ENCODE measurements around the gene DDX51. TPM values are rescaled to one million over a fixed set of nuclear protein-coding genes. Genes with fewer than 3 reads are reported as not detected.

Gene DDX51
- total and polyA plus RNA-seq, 4 donors = 2.5 to 7.5 (median 5.5) TPM

GRCh38 chr12:132179431-132180362, 35.6 kb upstream of the DDX51 start:
- H3K36me3 ChIP-seq (ENCODE audit: control insufficient read depth in 4 of 4, insufficient read depth in 3 of 4, low read depth in 1 of 4, low read length in 3 of 4) = no peaks in the 10 kb centered on the region
- peaks cover 0 to 5% (median 0%) of the 10 kb centered on the region in 4 donors for H3K27me3 ChIP-seq (ENCODE audit: control insufficient read depth in 4 of 4, insufficient read depth in 4 of 4, low read length in 3 of 4)
- WGBS = 78% methylated on average over 19 of the region's 19 CpGs
- peaks cover 0 to 3% (median 0%) of the 10 kb centered on the region in 4 donors for H3K9me3 ChIP-seq (ENCODE audit: control insufficient read depth in 4 of 4, low read length in 3 of 4)
- no peak overlapping the region for H3K27ac ChIP-seq (ENCODE audit: low read depth in 1 of 2, low read length in 2 of 2)
- H3K4me1 ChIP-seq (ENCODE audit: control insufficient read depth in 4 of 4, insufficient read depth in 4 of 4, low read length in 3 of 4) = no peaks in the 10 kb centered on the region
- DNase-seq (ENCODE audit: low spot score) = no peak
- H3K4me3 ChIP-seq (ENCODE audit: low read depth in 1 of 3, low read length in 3 of 3) = no peak overlapping the region
- H3K9ac ChIP-seq (ENCODE audit: low read depth in 1 of 2, low read length in 2 of 2) = no peak overlapping the region
- TF ChIP-seq HNF4G (IDR thresholded peaks at IDR 0.05) = no peak
- no peak for TF ChIP-seq EGR1 (IDR thresholded peaks at IDR 0.05; ENCODE audit: low read depth in 2 of 2)
- no peak for TF ChIP-seq JUND (IDR thresholded peaks at IDR 0.05)
- no peak for TF ChIP-seq YY1 (IDR thresholded peaks at IDR 0.05)
- TF ChIP-seq ATF3 (IDR thresholded peaks at IDR 0.05) = no peak
- TF ChIP-seq FOXA1 (IDR thresholded peaks at IDR 0.05) = no peak
- no peak for TF ChIP-seq REST (IDR thresholded peaks at IDR 0.05)
- TF ChIP-seq GABPA (IDR thresholded peaks at IDR 0.05 in 1 of 2, conservative IDR thresholded peaks at IDR 0.05 in 1 of 2) = no peak
- TF ChIP-seq TAF1 (conservative IDR thresholded peaks at IDR 0.05) = no peak

- no peak for DNase-seq (ENCODE audit: low spot score)
- H3K27ac ChIP-seq (ENCODE audit: low read depth in 1 of 2, low read length in 2 of 2) = no peak overlapping the region
- no peaks in the 10 kb centered on the region for H3K4me1 ChIP-seq (ENCODE audit: control insufficient read depth in 4 of 4, insufficient read depth in 4 of 4, low read length in 3 of 4)
- H3K36me3 ChIP-seq (ENCODE audit: control insufficient read depth in 4 of 4, insufficient read depth in 3 of 4, low read depth in 1 of 4, low read length in 3 of 4) = no peaks in the 10 kb centered on the region
- no peak overlapping the region for H3K9ac ChIP-seq (ENCODE audit: low read depth in 1 of 2, low read length in 2 of 2)
- no peak for TF ChIP-seq JUND (IDR thresholded peaks at IDR 0.05)
- H3K9me3 ChIP-seq (ENCODE audit: control insufficient read depth in 4 of 4, low read length in 3 of 4) = peaks cover 0 to 3% (median 0%) of the 10 kb centered on the region in 4 donors
- peaks cover 0 to 5% (median under 1%) of the 10 kb centered on the region in 4 donors for H3K27me3 ChIP-seq (ENCODE audit: control insufficient read depth in 4 of 4, insufficient read depth in 4 of 4, low read length in 3 of 4)
- no peak overlapping the region for H3K4me3 ChIP-seq (ENCODE audit: low read depth in 1 of 3, low read length in 3 of 3)
- WGBS = 64% methylated on average over 39 of the region's 39 CpGs
These were observed 34.8 kb upstream of the DDX51 start for GRCh38 chr12:132178801-132179401.

- Histone ChIP-seq H3K27ac (ENCODE audit: low read depth in 1 of 2, low read length in 2 of 2) (no peak overlapping the region), H3K36me3 (ENCODE audit: control insufficient read depth in 4 of 4, insufficient read depth in 3 of 4, low read depth in 1 of 4, low read length in 3 of 4) (no peaks in the 10 kb centered on the region), H3K27me3 (ENCODE audit: control insufficient read depth in 4 of 4, insufficient read depth in 4 of 4, low read length in 3 of 4) (peaks cover 0 to 6% (median 3%) of the 10 kb centered on the region in 4 donors), H3K4me1 (ENCODE audit: control insufficient read depth in 4 of 4, insufficient read depth in 4 of 4, low read length in 3 of 4) (no peaks in the 10 kb centered on the region), H3K4me3 (ENCODE audit: low read depth in 1 of 3, low read length in 3 of 3) (no peak overlapping the region), H3K9ac (ENCODE audit: low read depth in 1 of 2, low read length in 2 of 2) (no peak overlapping the region), H3K9me3 (ENCODE audit: control insufficient read depth in 4 of 4, low read length in 3 of 4) (peaks cover 0 to 3% (median 0%) of the 10 kb centered on the region in 4 donors)
- no peak for DNase-seq (ENCODE audit: low spot score)
- 42% methylated on average over 8 of the region's 8 CpGs for WGBS
- TF ChIP-seq SP1 (IDR thresholded peaks at IDR 0.05) (no peak), HNF4G (IDR thresholded peaks at IDR 0.05) (no peak), ZBTB33 (IDR thresholded peaks at IDR 0.05) (no peak), YY1 (IDR thresholded peaks at IDR 0.05) (no peak), ATF3 (IDR thresholded peaks at IDR 0.05) (no peak), FOXA1 (IDR thresholded peaks at IDR 0.05) (no peak), JUND (IDR thresholded peaks at IDR 0.05) (no peak), CTCF (IDR thresholded peaks at IDR 0.05; ENCODE audit: low read depth, low read length, missing input control) (no peak), HNF4A (conservative IDR thresholded peaks at IDR 0.05) (no peak), RXRA (IDR thresholded peaks at IDR 0.05) (no peak), TAF1 (conservative IDR thresholded peaks at IDR 0.05) (no peak), EGR1 (IDR thresholded peaks at IDR 0.05; ENCODE audit: low read depth in 2 of 2) (no peak), NR2F2 (IDR thresholded peaks at IDR 0.05) (no peak), MAX (IDR thresholded peaks at IDR 0.05) (no peak), RAD21 (IDR thresholded peaks at IDR 0.05) (no peak)
These were observed 34.2 kb upstream of the DDX51 start for GRCh38 chr12:132178316-132178715.

All from liver (tissue), 9 donors.